ENCODE data around the gene FANCC. TPM values are rescaled to one million over a fixed set of nuclear protein-coding genes. Genes with fewer than 3 reads are reported as not detected.

The FANCC gene, protein sequence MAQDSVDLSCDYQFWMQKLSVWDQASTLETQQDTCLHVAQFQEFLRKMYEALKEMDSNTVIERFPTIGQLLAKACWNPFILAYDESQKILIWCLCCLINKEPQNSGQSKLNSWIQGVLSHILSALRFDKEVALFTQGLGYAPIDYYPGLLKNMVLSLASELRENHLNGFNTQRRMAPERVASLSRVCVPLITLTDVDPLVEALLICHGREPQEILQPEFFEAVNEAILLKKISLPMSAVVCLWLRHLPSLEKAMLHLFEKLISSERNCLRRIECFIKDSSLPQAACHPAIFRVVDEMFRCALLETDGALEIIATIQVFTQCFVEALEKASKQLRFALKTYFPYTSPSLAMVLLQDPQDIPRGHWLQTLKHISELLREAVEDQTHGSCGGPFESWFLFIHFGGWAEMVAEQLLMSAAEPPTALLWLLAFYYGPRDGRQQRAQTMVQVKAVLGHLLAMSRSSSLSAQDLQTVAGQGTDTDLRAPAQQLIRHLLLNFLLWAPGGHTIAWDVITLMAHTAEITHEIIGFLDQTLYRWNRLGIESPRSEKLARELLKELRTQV
- 26.6 TPM for total RNA-seq

DNA sequence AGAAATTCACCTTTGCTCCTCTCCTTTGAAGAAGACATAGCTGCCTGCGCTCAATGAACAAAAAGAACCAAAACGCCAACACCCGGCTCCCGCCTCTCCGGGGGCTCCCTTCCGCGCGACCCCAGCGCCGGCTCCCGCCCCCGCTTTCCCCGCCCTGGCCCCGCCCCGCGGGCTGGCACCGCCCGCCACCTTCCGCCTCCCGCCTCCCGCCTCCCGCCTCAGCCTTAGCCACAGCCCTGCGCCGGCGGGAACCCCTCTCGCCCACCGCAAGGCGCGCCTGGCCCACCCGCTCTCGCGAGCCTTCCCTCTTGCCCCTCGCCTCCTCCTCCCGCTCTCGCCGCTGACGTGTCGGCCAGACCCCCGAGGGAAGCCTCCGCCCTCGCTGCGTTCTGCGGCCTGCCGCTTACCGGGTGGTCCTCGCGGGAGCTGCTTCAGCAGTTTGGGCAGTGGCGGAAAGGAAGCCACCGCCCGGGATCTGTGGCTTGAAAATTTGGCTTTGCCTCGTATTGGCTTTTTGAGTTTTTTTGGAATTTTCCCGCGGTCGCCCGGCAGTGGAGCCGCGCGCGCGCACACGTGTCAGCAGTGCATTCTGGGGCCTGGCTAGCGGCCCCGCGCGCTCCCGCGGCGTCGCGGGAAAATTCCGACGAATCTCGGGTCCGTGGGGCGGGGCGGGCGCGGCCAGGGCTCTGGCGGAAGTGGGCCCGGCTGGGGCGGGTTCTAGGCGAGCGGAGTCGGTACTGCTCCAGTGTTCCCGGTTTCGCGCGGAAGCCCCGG lies at the start of gene FANCC:
Gene FANCC (minus strand): TSS at position 591 of the 774 bp plus-strand sequence. CDS start 68,418 bp downstream, outside the sequence.
- peak; percentile 97 for DNase-seq

GRCh38 chr9:95366731-95367325 lies 49.3 kb upstream of the FANCC start:
- no peak for DNase-seq

- no peak for DNase-seq
Measured at GRCh38 chr9:95365766-95366165, 48.3 kb upstream of the FANCC start.

DNA sequence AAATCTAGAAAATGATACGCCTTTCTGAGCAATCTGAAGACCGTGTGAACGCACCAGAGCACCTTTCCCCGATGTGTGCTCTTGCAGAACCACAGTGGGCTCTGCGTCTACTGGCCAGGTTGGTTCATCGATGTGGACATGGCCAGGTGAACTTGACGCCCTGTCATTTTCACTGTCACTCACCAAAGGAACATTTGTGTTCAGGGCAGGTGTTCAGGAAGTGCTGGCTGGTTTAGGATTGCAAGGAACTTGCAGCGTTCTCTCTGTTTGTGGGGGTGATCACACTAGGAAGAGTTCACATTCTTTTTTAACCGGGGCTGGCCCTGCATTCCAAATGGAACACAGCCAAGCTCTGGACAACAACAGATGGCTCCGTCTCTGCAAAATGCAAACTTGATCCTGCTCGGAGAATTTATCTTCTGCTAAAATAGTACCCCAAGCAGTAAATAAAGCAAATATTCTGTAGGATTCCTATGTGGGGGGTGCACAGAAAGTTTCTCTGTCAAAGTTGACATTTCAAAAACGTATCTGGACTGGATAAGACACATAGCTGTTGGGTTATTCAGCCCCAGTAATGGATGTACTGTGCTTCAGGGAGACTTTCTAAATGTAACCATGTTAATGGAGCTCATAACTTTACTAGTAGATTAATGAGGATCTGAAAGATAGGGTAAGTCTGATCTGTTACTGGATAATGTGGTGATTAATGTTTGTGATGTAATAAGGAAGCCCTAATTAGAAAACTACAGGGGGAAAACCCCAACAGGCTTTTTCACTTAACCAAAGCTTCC lies 45.7 kb upstream of the FANCC start:
- DNase-seq = peak; percentile 83

DNA sequence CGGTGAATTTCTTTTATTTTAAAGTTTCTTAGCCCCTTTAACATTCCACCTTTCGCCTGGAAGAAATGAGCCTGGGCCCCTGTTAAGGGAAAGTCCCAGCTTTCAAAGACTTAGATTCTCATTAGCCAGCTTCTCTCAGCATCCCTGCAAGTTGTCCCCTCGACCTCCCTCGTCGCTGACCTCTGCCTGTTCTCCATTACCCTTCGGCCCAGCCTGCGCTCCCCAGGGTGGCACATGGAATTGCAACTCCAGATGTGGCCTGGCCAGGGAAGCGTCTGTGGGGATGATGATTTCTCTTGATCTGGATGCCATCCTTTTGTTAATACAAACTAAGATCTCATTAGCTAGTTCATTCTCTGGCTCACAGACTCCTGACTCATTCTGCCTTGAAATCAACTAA lies 43.4 kb upstream of the FANCC start:
- DNase-seq = no peak

DNA sequence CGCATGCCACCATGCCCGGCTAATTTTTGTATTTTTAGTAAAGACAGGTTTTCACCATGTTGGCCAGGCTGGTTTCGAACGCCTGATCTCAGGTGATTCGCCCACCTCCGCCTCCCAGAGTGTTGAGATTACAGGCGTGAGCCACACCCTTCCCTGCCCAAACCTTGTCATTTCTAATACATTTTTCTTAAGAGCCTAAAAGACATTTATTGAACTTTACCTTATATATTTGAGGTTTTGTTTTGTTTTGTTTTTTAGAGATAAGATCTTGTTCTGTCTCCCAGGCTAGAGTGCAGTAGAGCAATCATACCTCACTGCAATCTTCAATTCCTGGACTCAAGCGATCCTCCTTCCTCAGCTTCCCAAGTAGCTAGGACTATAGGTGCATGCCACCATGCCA lies 39.8 kb upstream of the FANCC start:
- DNase-seq = no peak

- DNase-seq = no peak
Measured at GRCh38 chr9:95355500-95355899, 38.0 kb upstream of the FANCC start.

GRCh38 chr9:95351051-95351450 lies 33.5 kb upstream of the FANCC start:
- DNase-seq = no peak

DNA sequence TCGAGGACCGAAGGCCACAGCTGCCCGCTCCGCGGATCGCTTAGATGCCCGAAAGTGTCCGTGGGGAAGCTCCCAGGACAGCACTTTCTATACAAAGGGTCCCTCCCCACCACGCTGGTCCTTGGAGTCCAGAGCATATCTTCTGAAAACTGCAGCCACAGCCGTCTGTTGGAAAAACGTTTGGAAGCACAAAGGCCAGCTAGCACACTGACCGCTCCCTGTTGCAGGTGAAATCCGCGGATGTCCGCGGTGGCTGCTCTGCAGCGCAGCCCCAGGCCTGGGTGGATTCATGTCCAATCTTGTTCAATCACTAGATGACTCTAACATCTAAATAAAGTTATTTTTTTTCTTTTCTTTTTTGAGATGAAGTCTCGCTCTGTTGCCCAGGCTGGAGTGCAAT lies 32.8 kb upstream of the FANCC start:
- no peak for DNase-seq

GRCh38 chr9:95349091-95350038 lies 31.9 kb upstream of the FANCC start:
- DNase-seq = peak; percentile 28

DNA sequence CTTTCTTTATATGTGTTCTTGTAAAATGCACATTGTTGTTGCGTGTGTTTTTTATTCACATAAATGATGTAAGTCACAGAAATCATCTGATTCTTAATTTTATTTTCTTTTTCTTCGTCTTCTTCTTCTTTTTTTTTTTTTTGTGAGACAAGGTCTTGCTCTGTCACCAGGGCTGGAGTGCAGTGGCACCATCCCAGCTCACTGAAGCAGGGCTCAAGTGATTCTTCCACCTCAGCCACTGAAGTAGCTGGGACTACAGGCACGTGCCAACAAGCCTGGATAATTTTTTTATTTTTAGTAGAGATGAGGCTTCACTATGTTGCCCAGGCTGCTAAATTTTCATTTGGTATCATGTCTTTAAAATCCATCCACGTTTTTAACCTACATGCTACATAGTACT lies 28.5 kb upstream of the FANCC start:
- no peak for DNase-seq

DNA sequence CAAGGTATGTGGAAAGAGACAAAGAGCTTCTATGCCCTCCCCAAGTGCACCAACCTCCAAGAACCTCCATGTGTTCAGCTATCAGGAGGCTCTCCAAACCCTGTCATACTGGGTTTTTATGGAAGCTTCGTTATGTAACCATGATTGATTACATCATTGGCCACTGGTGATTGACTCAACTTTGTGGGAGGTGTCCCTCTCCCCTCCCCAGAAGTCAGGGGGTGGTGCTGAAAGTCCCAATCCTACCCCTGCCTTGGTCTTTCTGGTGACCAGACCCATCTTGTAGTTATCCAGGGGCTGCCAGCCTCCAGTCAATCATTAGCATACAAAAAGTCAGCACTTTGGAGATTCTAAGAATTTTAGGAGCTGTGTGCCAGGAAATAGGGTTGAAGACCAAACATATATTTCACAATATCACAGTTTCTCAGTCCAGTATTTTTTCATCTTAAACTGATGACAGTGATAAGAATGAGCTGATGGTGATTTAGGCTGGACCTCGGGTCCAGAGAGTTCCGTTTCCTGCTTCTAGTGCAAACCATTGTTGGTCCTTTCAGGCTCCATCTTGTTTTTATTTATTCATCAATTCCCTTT lies 27.3 kb upstream of the FANCC start:
- no peak for DNase-seq

DNA sequence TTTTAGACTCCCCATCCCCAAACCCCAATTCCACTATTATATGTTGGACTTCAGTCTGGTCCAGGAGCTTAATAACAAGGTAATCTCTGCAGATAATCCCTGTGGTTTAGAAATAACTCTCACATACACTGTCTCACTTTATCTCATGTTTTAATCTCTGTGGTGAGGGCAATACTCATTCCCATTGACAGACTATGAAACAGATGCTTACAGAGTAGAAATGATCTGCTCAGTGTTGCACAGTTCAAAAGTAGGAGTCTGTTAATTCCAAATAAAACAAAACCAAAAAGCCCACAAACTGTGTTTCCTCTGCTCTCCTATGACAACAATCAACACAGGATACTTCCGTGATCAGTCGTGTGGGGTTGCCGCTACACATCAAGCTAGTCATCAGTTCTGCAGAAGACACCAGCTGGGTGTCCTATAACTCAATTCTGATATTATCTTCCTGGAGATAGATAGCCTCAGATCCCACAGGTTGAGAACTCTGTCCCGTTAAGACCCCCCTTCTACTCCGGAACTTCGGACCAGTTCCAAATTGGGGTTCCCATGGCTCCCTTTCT lies 26.3 kb upstream of the FANCC start:
- DNase-seq = no peak

DNA sequence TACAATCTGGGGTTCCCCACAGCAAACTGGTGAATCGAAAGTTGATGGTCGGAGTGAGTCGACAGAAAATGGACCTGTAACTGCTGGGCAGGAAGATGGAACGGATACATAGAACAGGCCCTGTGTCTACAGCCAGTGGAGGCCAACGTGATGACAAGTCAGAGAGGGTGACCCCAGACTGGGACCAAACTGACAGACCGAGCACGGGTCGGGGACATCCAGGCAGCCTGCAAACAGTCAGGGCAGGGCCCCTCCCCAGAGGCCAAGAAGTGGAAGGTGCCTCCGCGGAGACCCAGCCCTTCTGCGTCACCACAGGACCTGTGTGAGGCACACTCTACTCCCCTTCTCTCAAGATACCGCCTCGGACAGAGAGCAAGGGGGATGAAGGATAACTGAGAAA lies 25.1 kb upstream of the FANCC start:
- no peak for DNase-seq

DNA sequence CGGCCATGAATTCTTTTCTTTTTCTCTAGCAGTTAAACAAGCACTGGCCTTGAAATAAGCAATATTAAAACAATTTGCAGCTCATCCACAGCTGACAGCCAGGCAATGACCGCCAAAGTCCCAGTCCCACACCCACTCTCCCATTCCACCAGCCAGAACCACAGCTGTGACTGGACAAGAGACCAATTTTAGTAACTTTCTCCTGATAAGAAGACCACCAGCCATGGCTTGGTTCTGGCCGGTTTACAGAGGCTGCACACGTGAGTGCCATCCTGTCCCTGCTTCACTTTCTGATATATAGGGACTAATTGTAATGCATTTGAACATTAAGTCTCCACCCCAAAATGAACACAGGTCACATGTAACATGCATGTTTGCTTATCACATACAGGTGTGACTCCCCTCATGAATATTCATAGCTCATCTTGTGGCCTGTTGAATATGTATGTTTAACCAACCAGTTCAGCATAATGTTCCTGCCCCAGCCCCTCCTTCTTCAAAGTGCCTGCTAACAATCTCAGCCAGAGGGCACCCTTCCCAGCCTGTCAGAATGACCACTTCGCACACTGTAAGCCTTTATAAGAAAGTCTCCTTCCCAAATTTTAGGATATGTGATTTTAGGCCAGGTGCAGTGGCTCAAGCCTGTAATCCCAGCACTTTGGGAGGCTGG lies 23.9 kb upstream of the FANCC start:
- no peak for DNase-seq

GRCh38 chr9:95338243-95338642 lies 20.7 kb upstream of the FANCC start:
- no peak for DNase-seq

- DNase-seq = no peak
Measured at GRCh38 chr9:95336281-95336680, 18.8 kb upstream of the FANCC start.

GRCh38 chr9:95333426-95333825 lies 15.9 kb upstream of the FANCC start:
- no peak for DNase-seq

DNA sequence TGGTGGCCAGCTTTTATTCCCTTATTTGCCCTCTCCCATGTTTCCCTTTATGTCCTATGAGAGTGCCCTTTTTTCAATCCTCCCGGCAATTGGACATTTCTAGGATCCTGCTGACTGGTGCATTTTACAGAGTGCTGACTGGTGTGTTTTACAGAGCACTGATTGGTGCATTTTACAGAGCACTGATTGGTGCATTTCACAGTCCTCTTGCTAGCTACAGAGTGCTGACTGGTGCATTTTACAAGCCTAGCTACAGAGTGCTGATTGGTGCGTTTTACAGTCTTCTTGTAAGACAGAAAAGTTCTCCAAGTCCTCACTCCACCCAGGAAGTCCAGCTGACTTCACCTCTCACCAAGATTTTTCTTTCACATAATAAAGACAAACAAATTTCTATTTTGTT lies 15.4 kb upstream of the FANCC start:
- DNase-seq = no peak

All from tongue (tissue), 2 donors.